Adrenal gland (tissue), 5 donors: ENCODE results near the gene TSPO.

Experiments used
- POLR2A ChIP-seq, 2 donors: fragments of 450-650 bp; IDR thresholded peaks; one replicate each; pipeline ENCODE4 v1.6.1; 2017; ENCODE audit warnings: antibody characterized with exemption in 2 of 2, mild to moderate bottlenecking in 2 of 2, moderate library complexity in 1 of 2
- TF ChIP-seq, protein P1 (sequence below), 6 experiments: fragments of 450-650 bp in 4 of 6; fragments of 200-600 bp in 2 of 6; sonication (generic) in 1 of 6; IDR thresholded peaks; 1 replicate in 5 of 6; 2 replicates in 1 of 6; pipeline versions ENCODE4 v1.5.1 to v1.8.0; 2016 to 2021; ENCODE audit warnings: antibody characterized with exemption in 6 of 6, mild to moderate bottlenecking in 2 of 6, moderate library complexity in 1 of 6
- donor health status: DM: no; HTN: no; CAD: no.

DNA sequence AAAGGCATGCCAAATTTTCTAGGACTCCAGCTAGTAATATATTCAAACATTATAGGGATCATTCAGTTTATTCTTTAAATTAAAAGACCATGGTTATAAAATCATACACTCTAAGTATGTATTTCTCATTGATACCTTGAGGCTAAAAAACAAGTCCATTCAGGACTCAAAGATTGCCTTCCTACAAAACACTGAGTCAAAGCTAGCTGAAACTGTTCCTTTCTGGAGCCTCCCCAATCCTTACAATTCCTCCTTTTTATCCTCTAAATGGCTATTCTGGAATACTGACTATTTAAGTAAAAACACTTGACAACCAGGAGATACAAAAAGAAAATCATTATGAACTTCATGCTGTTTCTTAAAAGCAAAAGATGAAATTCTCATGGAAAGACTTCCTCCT is 40.5 kb downstream of the TSPO start:
- TF ChIP-seq, protein P1, sequence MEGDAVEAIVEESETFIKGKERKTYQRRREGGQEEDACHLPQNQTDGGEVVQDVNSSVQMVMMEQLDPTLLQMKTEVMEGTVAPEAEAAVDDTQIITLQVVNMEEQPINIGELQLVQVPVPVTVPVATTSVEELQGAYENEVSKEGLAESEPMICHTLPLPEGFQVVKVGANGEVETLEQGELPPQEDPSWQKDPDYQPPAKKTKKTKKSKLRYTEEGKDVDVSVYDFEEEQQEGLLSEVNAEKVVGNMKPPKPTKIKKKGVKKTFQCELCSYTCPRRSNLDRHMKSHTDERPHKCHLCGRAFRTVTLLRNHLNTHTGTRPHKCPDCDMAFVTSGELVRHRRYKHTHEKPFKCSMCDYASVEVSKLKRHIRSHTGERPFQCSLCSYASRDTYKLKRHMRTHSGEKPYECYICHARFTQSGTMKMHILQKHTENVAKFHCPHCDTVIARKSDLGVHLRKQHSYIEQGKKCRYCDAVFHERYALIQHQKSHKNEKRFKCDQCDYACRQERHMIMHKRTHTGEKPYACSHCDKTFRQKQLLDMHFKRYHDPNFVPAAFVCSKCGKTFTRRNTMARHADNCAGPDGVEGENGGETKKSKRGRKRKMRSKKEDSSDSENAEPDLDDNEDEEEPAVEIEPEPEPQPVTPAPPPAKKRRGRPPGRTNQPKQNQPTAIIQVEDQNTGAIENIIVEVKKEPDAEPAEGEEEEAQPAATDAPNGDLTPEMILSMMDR (IDR thresholded peaks at IDR 0.05): no peak
- no peak for TF ChIP-seq POLR2A (IDR thresholded peaks at IDR 0.05)
